Right lobe of liver (tissue), 4 donors: ENCODE data around the gene CCDC102A.

Experiments
- POLR2A ChIP-seq: fragments of 450-650 bp; IDR thresholded peaks from one replicate; pipeline ENCODE4 v1.6.1; 2017; ENCODE audit warnings: antibody characterized with exemption, mild to moderate bottlenecking
- TF ChIP-seq, protein P1 (sequence below), 4 donors: fragments of 200-600 bp in 3 of 4; fragments of 450-650 bp in 1 of 4; IDR thresholded peaks; one replicate each; pipeline versions ENCODE4 v1.5.1 to v1.8.0; 2016 to 2022; ENCODE audit warnings: antibody characterized with exemption in 4 of 4, mild to moderate bottlenecking in 2 of 4
- donor health status: DM: no; HTN: no; CAD: no.
- donor health status: DM: no; HTN: no; CAD: no.
- donor health status: DM: no; HTN: yes; CAD: no.

DNA sequence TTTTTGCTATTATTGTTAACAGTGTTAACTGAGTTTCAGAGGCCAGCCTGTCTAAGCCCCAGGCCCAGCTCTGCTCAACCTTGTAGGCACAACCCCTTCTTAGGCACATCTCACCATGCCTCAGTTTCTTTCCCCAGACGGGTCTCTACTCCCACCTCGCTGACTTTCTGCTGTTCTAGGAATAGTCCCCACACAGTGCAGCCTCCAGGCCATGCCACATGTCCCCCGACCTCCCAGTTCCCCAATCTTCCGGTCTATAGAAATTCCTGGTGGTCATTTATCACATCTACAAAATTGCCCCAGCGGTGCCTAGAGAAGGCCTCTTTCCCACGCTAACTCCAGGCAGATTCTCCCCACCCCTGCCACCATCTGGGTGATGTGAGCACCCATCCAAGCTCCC lies 40.8 kb upstream of the CCDC102A start:
- TF ChIP-seq POLR2A = no peak
- TF ChIP-seq, protein P1, sequence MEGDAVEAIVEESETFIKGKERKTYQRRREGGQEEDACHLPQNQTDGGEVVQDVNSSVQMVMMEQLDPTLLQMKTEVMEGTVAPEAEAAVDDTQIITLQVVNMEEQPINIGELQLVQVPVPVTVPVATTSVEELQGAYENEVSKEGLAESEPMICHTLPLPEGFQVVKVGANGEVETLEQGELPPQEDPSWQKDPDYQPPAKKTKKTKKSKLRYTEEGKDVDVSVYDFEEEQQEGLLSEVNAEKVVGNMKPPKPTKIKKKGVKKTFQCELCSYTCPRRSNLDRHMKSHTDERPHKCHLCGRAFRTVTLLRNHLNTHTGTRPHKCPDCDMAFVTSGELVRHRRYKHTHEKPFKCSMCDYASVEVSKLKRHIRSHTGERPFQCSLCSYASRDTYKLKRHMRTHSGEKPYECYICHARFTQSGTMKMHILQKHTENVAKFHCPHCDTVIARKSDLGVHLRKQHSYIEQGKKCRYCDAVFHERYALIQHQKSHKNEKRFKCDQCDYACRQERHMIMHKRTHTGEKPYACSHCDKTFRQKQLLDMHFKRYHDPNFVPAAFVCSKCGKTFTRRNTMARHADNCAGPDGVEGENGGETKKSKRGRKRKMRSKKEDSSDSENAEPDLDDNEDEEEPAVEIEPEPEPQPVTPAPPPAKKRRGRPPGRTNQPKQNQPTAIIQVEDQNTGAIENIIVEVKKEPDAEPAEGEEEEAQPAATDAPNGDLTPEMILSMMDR (IDR thresholded peaks at IDR 0.05) = no peak
